IPS DF 6.9 (cell line): Measurements from ENCODE around the gene EZH1.

ENCODE experiments used
- DNase-seq: peaks from one replicate; pipeline ENCODE4 v3.0.0-alpha.2; 2013; ENCODE audit warnings: low read depth, low spot score
- H3K27ac ChIP-seq: one replicate; pipeline ENCODE4 v1.5.1; 2013; ENCODE audit warnings: low read length, control low read depth
- H3K27me3 ChIP-seq: 2 replicates; pipeline ENCODE4 v1.6.1; 2013; ENCODE audit warnings: mild to moderate bottlenecking, low read length; ENCODE audit not compliant: control insufficient read depth, insufficient read depth
- H3K36me3 ChIP-seq: 2 replicates; pipeline ENCODE4 v1.6.1; 2013; ENCODE audit warnings: low read length; ENCODE audit not compliant: control insufficient read depth, insufficient read depth
- H3K4me1 ChIP-seq: 2 replicates; pipeline ENCODE4 v1.6.1; 2013; ENCODE audit warnings: low read length; ENCODE audit not compliant: control insufficient read depth, insufficient read depth
- H3K4me3 ChIP-seq: 2 replicates; pipeline ENCODE4 v1.5.1; 2013; ENCODE audit warnings: mild to moderate bottlenecking, low read length
- H3K9me3 ChIP-seq: 2 replicates; pipeline ENCODE4 v1.6.1; 2013; ENCODE audit warnings: low read length, inconsistent platforms; ENCODE audit not compliant: control insufficient read depth, insufficient read depth
- WGBS: extraction: QIAGEN DNeasy Blood & Tissue Kit; methylation state at CpG from one replicate; pipeline ENCODE4 v1.1.7; 2013; ENCODE audit warnings: mixed read lengths, missing lambda C conversion rate; ENCODE audit not compliant: insufficient read length, insufficient coverage; 5-methylcytosine and 5-hydroxymethylcytosine counted together

Gene EZH1

GRCh38 chr17:42651392-42651791 is 93.4 kb downstream of the EZH1 start:
- no CpG with 5 or more reads among the region's 4 CpGs for WGBS
- no peak for DNase-seq

More at GRCh38 chr17:42651392-42651791, 93.4 kb downstream of the EZH1 start:
- Histone ChIP-seq H3K27me3 (no peaks in the 10 kb centered on the region), H3K27ac (no peak overlapping the region), H3K9me3 (no peaks in the 10 kb centered on the region), H3K4me3 (no peak overlapping the region), H3K36me3 (no peaks in the 10 kb centered on the region), H3K4me1 (peaks cover 2% of the 10 kb centered on the region; the same call in 1 of the 2 replicates)
